ENCODE results near the gene CACNA2D4. TPM values are rescaled to one million over a fixed set of nuclear protein-coding genes. Genes with fewer than 3 reads are reported as not detected.

Gene CACNA2D4
- total and polyA plus RNA-seq, 2 of the 13 experiments (the other 11 are each of a cell fraction or from before 2014, with no cell fraction given) = 14.2 to 136 TPM

DNA sequence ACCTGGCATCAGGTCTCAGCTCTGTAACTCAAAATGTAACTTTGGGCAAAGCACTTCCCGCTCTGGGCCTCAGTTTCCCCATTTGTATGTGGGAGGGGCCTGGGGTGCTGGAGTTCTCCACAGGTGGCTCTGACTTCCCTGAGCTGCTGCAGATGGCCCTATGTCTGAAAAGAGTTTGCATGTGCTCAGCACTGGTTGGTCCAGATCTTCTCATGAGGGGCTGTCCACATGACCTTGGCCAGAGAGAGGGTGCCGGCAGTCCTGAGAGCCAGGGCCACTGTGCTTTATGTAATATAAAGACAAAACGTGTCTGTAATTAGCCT is 7.2 kb upstream of the CACNA2D4 start:
- WGBS (ENCODE audit: low lambda C conversion rate) = no CpG with 5 or more reads among the region's 3 CpGs
- CTCF ChIA-PET (ENCODE audit: low intra/inter-chr PET ratio, low total read pairs) = no interaction called here
- no peaks in the 10 kb centered on the region for H3K9me3 ChIP-seq (ENCODE audit: low read length)
- no peak overlapping the region for H3K4me3 ChIP-seq (replicated peaks in 1 of 3; ENCODE audit: insufficient read depth in 1 of 3, low read depth in 2 of 3, low read length in 3 of 3)
- H3K27ac ChIP-seq (ENCODE audit: extremely low read length, insufficient read depth, low read length) = no peak overlapping the region
- DNase-seq (ENCODE audit: low spot score) (no peak), FAIRE-seq (no peak), ATAC-seq (no peak)
- H4K20me1 ChIP-seq (ENCODE audit: insufficient read depth, low read length) = no peaks in the 10 kb centered on the region
- no peak overlapping the region for H3K9ac ChIP-seq (ENCODE audit: insufficient read depth, low read depth, low read length)
- in situ Hi-C loops (cut with HindIII; ENCODE audit: extremely low pct_ligation_motif_present, low pct_unique_long_range_greater_than_20kb) (no loop called here), intact Hi-C loops (cut with micrococcal nuclease; ENCODE audit: unreplicated experiment) (no loop called here)
- no peaks in the 10 kb centered on the region; the same call in 1 of the 2 replicates for H3K4me1 ChIP-seq (ENCODE audit: insufficient read depth, low read length)
- H2AFZ ChIP-seq (ENCODE audit: low read length) = no peak overlapping the region
- POLR2A ChIA-PET = no interaction called here
- no peaks in the 10 kb centered on the region for H3K79me2 ChIP-seq (ENCODE audit: insufficient read depth, low read length)
- H3K4me2 ChIP-seq (ENCODE audit: low read depth, low read length) = no peak overlapping the region
- no TSS peak for BruUV-seq (replicated peaks)
- H3K36me3 ChIP-seq (replicated peaks in 1 of 2; ENCODE audit: control insufficient read depth in 1 of 2, insufficient read depth in 2 of 2, low read length in 2 of 2) = no peaks in the 10 kb centered on the region
- peaks cover 3 to 40% of the 10 kb centered on the region in 2 experiments; a peak in 4 of 5 replicates for H3K27me3 ChIP-seq (ENCODE audit: control insufficient read depth in 1 of 2, insufficient read depth in 2 of 2, low read length in 2 of 2)
- TF ChIP-seq ZNF563 (CRISPR knock-in tag; IDR thresholded peaks at IDR 0.05) (no peak), ZNF333 (CRISPR knock-in tag; IDR thresholded peaks at IDR 0.05; ENCODE audit: borderline replicate concordance) (no peak), NR2F6 (IDR thresholded peaks at IDR 0.05) (no peak), NR2F6 (CRISPR knock-in tag; IDR thresholded peaks at IDR 0.05) (no peak), KDM2A (CRISPR knock-in tag; IDR thresholded peaks at IDR 0.05; ENCODE audit: borderline replicate concordance, low read depth) (no peak), CCAR2 (optimal IDR thresholded peaks at IDR 0.05; ENCODE audit: low read depth, low read length) (no peak), ZNF512B (CRISPR knock-in tag; IDR thresholded peaks at IDR 0.05; ENCODE audit: borderline replicate concordance) (no peak), AHR (CRISPR knock-in tag; IDR thresholded peaks at IDR 0.05) (no peak), MIER3 (CRISPR knock-in tag; IDR thresholded peaks at IDR 0.05; ENCODE audit: borderline replicate concordance) (no peak), ZNF225 (CRISPR knock-in tag; IDR thresholded peaks at IDR 0.05) (no peak), PCBP1 (IDR thresholded peaks at IDR 0.05; ENCODE audit: borderline replicate concordance, low read depth, low read length) (no peak), ZSCAN30 (CRISPR knock-in tag; IDR thresholded peaks at IDR 0.05) (no peak), FIP1L1 (IDR thresholded peaks at IDR 0.05; ENCODE audit: borderline replicate concordance, insufficient read depth, low read depth, low read length) (no peak), HIVEP1 (CRISPR knock-in tag; IDR thresholded peaks at IDR 0.05) (no peak), PHB2 (IDR thresholded peaks at IDR 0.05; ENCODE audit: partially characterized antibody) (no peak), ZNF7 (CRISPR knock-in tag; IDR thresholded peaks at IDR 0.05) (no peak)
- TF ChIP-seq, protein P1, sequence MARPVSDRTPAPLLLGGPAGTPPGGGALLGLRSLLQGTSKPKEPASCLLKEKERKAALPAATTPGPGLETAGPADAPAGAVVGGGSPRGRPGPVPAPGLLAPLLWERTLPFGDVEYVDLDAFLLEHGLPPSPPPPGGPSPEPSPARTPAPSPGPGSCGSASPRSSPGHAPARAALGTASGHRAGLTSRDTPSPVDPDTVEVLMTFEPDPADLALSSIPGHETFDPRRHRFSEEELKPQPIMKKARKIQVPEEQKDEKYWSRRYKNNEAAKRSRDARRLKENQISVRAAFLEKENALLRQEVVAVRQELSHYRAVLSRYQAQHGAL (CRISPR knock-in tag; IDR thresholded peaks at IDR 0.05; ENCODE audit: not compliant biosample characterization) = no peak
- TF ChIP-seq, protein P2, sequence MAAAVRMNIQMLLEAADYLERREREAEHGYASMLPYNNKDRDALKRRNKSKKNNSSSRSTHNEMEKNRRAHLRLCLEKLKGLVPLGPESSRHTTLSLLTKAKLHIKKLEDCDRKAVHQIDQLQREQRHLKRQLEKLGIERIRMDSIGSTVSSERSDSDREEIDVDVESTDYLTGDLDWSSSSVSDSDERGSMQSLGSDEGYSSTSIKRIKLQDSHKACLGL (CRISPR knock-in tag; IDR thresholded peaks at IDR 0.05) = no peak
- TF ChIP-seq, protein P3, sequence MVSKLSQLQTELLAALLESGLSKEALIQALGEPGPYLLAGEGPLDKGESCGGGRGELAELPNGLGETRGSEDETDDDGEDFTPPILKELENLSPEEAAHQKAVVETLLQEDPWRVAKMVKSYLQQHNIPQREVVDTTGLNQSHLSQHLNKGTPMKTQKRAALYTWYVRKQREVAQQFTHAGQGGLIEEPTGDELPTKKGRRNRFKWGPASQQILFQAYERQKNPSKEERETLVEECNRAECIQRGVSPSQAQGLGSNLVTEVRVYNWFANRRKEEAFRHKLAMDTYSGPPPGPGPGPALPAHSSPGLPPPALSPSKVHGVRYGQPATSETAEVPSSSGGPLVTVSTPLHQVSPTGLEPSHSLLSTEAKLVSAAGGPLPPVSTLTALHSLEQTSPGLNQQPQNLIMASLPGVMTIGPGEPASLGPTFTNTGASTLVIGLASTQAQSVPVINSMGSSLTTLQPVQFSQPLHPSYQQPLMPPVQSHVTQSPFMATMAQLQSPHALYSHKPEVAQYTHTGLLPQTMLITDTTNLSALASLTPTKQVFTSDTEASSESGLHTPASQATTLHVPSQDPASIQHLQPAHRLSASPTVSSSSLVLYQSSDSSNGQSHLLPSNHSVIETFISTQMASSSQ (IDR thresholded peaks at IDR 0.05; ENCODE audit: low read depth) = no peak
- TF ChIP-seq, protein P3 (CRISPR knock-in tag; IDR thresholded peaks at IDR 0.05; ENCODE audit: borderline replicate concordance) = no peak
